Brain microvascular endothelial cell (primary cell): ENCODE results near the gene OPN5.

Experiments used
- DNase-seq: peaks from one replicate; pipeline ENCODE4 v3.0.0-alpha.2; 2020
- H3K27ac ChIP-seq: fragments of 250-450 bp; sonication (Bioruptor Pico); 2 replicates; pipeline ENCODE4 v1.5.1; 2020; ENCODE audit warnings: mild to moderate bottlenecking, moderate library complexity
- H3K27me3 ChIP-seq: fragments of 250-450 bp; sonication (Bioruptor Pico); replicated peaks from 2 replicates; pipeline ENCODE4 v1.5.1; 2020; ENCODE audit warnings: mild to moderate bottlenecking
- H3K36me3 ChIP-seq: fragments of 250-450 bp; sonication (Bioruptor Pico); replicated peaks from 2 replicates; pipeline ENCODE4 v1.5.1; 2020; ENCODE audit warnings: mild to moderate bottlenecking
- H3K4me3 ChIP-seq: 2 replicates; pipeline ENCODE4 v1.5.1; 2011; ENCODE audit warnings: low read depth, mild to moderate bottlenecking, control low read depth, low read length, moderate library complexity
- CTCF ChIP-seq: IDR thresholded peaks from 2 replicates; pipeline ENCODE4 v1.5.1; 2011; ENCODE audit warnings: low read depth, mild to moderate bottlenecking, moderate library complexity, low read length, control low read depth, inconsistent platforms; ENCODE audit errors: missing control alignments
- in situ Hi-C: cut with HindIII; loops from 2 replicates; pipeline ENCODE4 v1.10.0; 2017; ENCODE audit warnings: low sequenced_read_pairs, low pct_ligation_motif_present

OPN5 gene

GRCh38 chr6:47810885-47811284, 29.1 kb downstream of the OPN5 start:
- Histone ChIP-seq H3K4me3 (no peak overlapping the region), H3K36me3 (no peaks in the 10 kb centered on the region), H3K27ac (no peak overlapping the region), H3K27me3 (no peaks in the 10 kb centered on the region)
- in situ Hi-C loops, result no loop called here
- no peak for TF ChIP-seq CTCF
- no peak for DNase-seq

- no peak for TF ChIP-seq CTCF
- Histone ChIP-seq H3K27ac (no peak overlapping the region), H3K4me3 (no peak overlapping the region), H3K27me3 (no peaks in the 10 kb centered on the region), H3K36me3 (no peaks in the 10 kb centered on the region)
- DNase-seq, result no peak
- in situ Hi-C loops, result no loop called here
Observed at GRCh38 chr6:47811443-47811842, 29.6 kb downstream of the OPN5 start.

- Histone ChIP-seq H3K27ac (no peak overlapping the region), H3K27me3 (no peaks in the 10 kb centered on the region), H3K4me3 (no peak overlapping the region), H3K36me3 (no peaks in the 10 kb centered on the region)
- in situ Hi-C loops, result no loop called here
- TF ChIP-seq CTCF, result no peak
- no peak for DNase-seq
Observed at GRCh38 chr6:47817749-47818148, 35.9 kb downstream of the OPN5 start.

- no peak for DNase-seq
- Histone ChIP-seq H3K4me3 (no peak overlapping the region), H3K27me3 (no peaks in the 10 kb centered on the region), H3K36me3 (no peaks in the 10 kb centered on the region), H3K27ac (no peak overlapping the region)
- TF ChIP-seq CTCF, result no peak
- in situ Hi-C loops, result no loop called here
Observed at GRCh38 chr6:47819461-47819860, 37.6 kb downstream of the OPN5 start.

- no peak for DNase-seq
- Histone ChIP-seq H3K27ac (no peak overlapping the region), H3K27me3 (no peaks in the 10 kb centered on the region), H3K4me3 (no peak overlapping the region), H3K36me3 (no peaks in the 10 kb centered on the region)
- in situ Hi-C loops, result no loop called here
- TF ChIP-seq CTCF, result no peak
Observed at GRCh38 chr6:47822856-47823554, 41.2 kb downstream of the OPN5 start.

GRCh38 chr6:47832386-47833100, 50.7 kb downstream of the OPN5 start:
- no peak for TF ChIP-seq CTCF
- in situ Hi-C loops, result no loop called here

More at GRCh38 chr6:47832386-47833100, 50.7 kb downstream of the OPN5 start:
- Histone ChIP-seq H3K36me3 (no peaks in the 10 kb centered on the region), H3K27me3 (no peaks in the 10 kb centered on the region), H3K4me3 (no peak overlapping the region), H3K27ac (no peak overlapping the region)
- DNase-seq, result no peak
